K562 (cell line): ENCODE measurements around the gene BLCAP. TPM values are rescaled to one million over a fixed set of nuclear protein-coding genes. Genes with fewer than 3 reads are reported as not detected.
A peak's percentile ranks its signal among the peaks of the same experiment; 100 is the strongest.

ENCODE experiments used
- DPF2 ChIP-seq: fragments of 450-650 bp; IDR thresholded peaks from 2 replicates; pipeline ENCODE4 v1.6.1; 2016
- ESRRB ChIP-seq: fragments of 250-450 bp; sonication (Bioruptor Pico); IDR thresholded peaks from 2 replicates; pipeline ENCODE4 v1.5.0; 2020; ENCODE audit warnings: mild to moderate bottlenecking, moderate library complexity, borderline replicate concordance
- HMGXB4 ChIP-seq: sonication (generic); formaldehyde crosslinking; IDR thresholded peaks from 2 replicates; pipeline ENCODE4 v1.8.1; 2023; ENCODE audit warnings: mild to moderate bottlenecking, missing genetic modification reagents
- HSF4 ChIP-seq: fragments of 250-450 bp; sonication (Bioruptor Pico); IDR thresholded peaks from 2 replicates; pipeline ENCODE4 v2.1.2; 2022; ENCODE audit warnings: mild to moderate bottlenecking, moderate library complexity, borderline replicate concordance
- LCOR ChIP-seq: sonication (generic); formaldehyde crosslinking; IDR thresholded peaks from 2 replicates; pipeline ENCODE4 v1.8.0; 2022; ENCODE audit warnings: mild to moderate bottlenecking, missing genetic modification reagents
- NR2C1 ChIP-seq, 2 experiments: fragments of 450-650 bp; IDR thresholded peaks; 2 replicates each; pipeline ENCODE4 v1.6.1; 2017; ENCODE audit warnings: mild to moderate bottlenecking in 2 of 2, antibody characterized with exemption in 1 of 2, inconsistent platforms in 1 of 2, missing compliant biosample characterization in 1 of 2, missing genetic modification characterization in 1 of 2
- PRMT5 ChIP-seq: sonication (generic); formaldehyde crosslinking; IDR thresholded peaks from 2 replicates; pipeline ENCODE4 v1.5.0; 2020; ENCODE audit warnings: missing genetic modification reagents
- PRPF4 ChIP-seq: fragments of 200-400 bp; formaldehyde crosslinking; IDR thresholded peaks from one replicate; pipeline ENCODE4 v1.6.1; 2017; ENCODE audit warnings: low read length, low read depth, mild to moderate bottlenecking; ENCODE audit not compliant: insufficient read depth, poor library complexity, severe bottlenecking
- TGIF2 ChIP-seq: sonication (generic); formaldehyde crosslinking; IDR thresholded peaks from 2 replicates; pipeline ENCODE4 v1.8.1; 2022; ENCODE audit warnings: mild to moderate bottlenecking, missing genetic modification reagents, moderate library complexity
- TRIM24 ChIP-seq, 2 experiments: fragments of 450-650 bp; IDR thresholded peaks; 2 replicates each; pipeline ENCODE4 v1.6.1; 2016
- ZNF12 ChIP-seq: sonication (generic); formaldehyde crosslinking; IDR thresholded peaks from 2 replicates; pipeline ENCODE4 v1.4.0; 2020; ENCODE audit warnings: mild to moderate bottlenecking, missing genetic modification reagents
- ZNF165 ChIP-seq: fragments of 250-450 bp; sonication (Bioruptor Pico); IDR thresholded peaks from 2 replicates; pipeline ENCODE4 v1.4.0; 2020; ENCODE audit warnings: borderline replicate concordance
- ZNF23 ChIP-seq: fragments of 250-450 bp; sonication (Bioruptor Pico); IDR thresholded peaks from 2 replicates; pipeline ENCODE4 v1.4.0; 2020; ENCODE audit warnings: mild to moderate bottlenecking
- ZNF239 ChIP-seq: fragments of 250-450 bp; sonication (Bioruptor Pico); IDR thresholded peaks from 2 replicates; pipeline ENCODE4 v1.4.0; 2020; ENCODE audit warnings: mild to moderate bottlenecking
- ZNF592 ChIP-seq: fragments of 450-650 bp; IDR thresholded peaks from 2 replicates; pipeline ENCODE4 v1.6.1; 2017; ENCODE audit warnings: antibody characterized with exemption, mild to moderate bottlenecking
- polyA plus RNA-seq, 8 experiments: library from polyadenylated mRNA; depleted of rRNA in 4 of 8; stranded (reverse) in 5 of 8; unstranded in 3 of 8; fragments of >200 nt; fragmentation: Nextera tagmentation in 2 of 8; fragmentation: Illumina TruSeq in 1 of 8; extraction: Ambion mirVana in 2 of 8; extraction: Trizol in 1 of 8; gene quantifications; 2 replicates each; pipeline versions ENCODE4 v1.2.1 to v1.2.3, GENCODE V29; 2011 to 2014; ENCODE audit warnings: inconsistent platforms in 1 of 8, missing spikeins in 1 of 8
- total RNA-seq, 7 experiments: library from RNA; depleted of rRNA in 6 of 7; stranded (reverse); fragments of >200 nt in 6 of 7; fragmentation: Illumina TruSeq in 2 of 7; extraction: Trizol in 2 of 7; gene quantifications; 2 replicates each; pipeline versions ENCODE4 v1.2.1 to v1.2.3, GENCODE V29; 2011 to 2021; ENCODE audit warnings: low replicate concordance in 1 of 7
- TF ChIP-seq, protein P1 (sequence below): fragments of 250-450 bp; sonication (Bioruptor Pico); IDR thresholded peaks from 2 replicates; pipeline ENCODE4 v1.4.0; 2020; ENCODE audit warnings: mild to moderate bottlenecking, moderate library complexity
- TF ChIP-seq, protein P2 (sequence below): sonication (generic); formaldehyde crosslinking; IDR thresholded peaks from 2 replicates; pipeline ENCODE4 v1.8.0; 2022; ENCODE audit warnings: missing genetic modification reagents, mild to moderate bottlenecking, borderline replicate concordance

BLCAP gene
- total and polyA plus RNA-seq, 9 of the 15 experiments (the other 6 are each of a cell fraction or from before 2014, with no cell fraction given), result 16.9 to 41.5 (median 27.6) TPM

- TF ChIP-seq, protein P1, sequence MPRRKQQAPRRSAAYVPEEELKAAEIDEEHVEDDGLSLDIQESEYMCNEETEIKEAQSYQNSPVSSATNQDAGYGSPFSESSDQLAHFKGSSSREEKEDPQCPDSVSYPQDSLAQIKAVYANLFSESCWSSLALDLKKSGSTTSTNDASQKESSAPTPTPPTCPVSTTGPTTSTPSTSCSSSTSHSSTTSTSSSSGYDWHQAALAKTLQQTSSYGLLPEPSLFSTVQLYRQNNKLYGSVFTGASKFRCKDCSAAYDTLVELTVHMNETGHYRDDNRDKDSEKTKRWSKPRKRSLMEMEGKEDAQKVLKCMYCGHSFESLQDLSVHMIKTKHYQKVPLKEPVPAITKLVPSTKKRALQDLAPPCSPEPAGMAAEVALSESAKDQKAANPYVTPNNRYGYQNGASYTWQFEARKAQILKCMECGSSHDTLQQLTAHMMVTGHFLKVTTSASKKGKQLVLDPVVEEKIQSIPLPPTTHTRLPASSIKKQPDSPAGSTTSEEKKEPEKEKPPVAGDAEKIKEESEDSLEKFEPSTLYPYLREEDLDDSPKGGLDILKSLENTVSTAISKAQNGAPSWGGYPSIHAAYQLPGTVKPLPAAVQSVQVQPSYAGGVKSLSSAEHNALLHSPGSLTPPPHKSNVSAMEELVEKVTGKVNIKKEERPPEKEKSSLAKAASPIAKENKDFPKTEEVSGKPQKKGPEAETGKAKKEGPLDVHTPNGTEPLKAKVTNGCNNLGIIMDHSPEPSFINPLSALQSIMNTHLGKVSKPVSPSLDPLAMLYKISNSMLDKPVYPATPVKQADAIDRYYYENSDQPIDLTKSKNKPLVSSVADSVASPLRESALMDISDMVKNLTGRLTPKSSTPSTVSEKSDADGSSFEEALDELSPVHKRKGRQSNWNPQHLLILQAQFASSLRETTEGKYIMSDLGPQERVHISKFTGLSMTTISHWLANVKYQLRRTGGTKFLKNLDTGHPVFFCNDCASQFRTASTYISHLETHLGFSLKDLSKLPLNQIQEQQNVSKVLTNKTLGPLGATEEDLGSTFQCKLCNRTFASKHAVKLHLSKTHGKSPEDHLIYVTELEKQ (CRISPR knock-in tag), result no peak
- TF ChIP-seq TRIM24 (IDR thresholded peaks at IDR 0.05), result no peak
- peak; percentile 92 for TF ChIP-seq ZNF165 (CRISPR knock-in tag)
- TF ChIP-seq ZNF592, result peak; percentile 78
- TF ChIP-seq HSF4 (CRISPR knock-in tag), result no peak
- TF ChIP-seq ESRRB (CRISPR knock-in tag), result peak; percentile 61; the same call in 1 of the 2 replicates
- TF ChIP-seq LCOR (CRISPR knock-in tag), result no peak
- TF ChIP-seq HMGXB4 (CRISPR knock-in tag), result no peak
- TF ChIP-seq ZNF239 (CRISPR knock-in tag), result peak; percentile 91
- no peak for TF ChIP-seq NR2C1 (IDR thresholded peaks at IDR 0.05)
- peak; percentile 73 for TF ChIP-seq NR2C1 (tag; IDR thresholded peaks at IDR 0.05)
- no peak for TF ChIP-seq PRPF4
- no peak for TF ChIP-seq TGIF2 (CRISPR knock-in tag)
- no peak for TF ChIP-seq ZNF12
- no peak for TF ChIP-seq PRMT5 (CRISPR knock-in tag)
- TF ChIP-seq, protein P2, sequence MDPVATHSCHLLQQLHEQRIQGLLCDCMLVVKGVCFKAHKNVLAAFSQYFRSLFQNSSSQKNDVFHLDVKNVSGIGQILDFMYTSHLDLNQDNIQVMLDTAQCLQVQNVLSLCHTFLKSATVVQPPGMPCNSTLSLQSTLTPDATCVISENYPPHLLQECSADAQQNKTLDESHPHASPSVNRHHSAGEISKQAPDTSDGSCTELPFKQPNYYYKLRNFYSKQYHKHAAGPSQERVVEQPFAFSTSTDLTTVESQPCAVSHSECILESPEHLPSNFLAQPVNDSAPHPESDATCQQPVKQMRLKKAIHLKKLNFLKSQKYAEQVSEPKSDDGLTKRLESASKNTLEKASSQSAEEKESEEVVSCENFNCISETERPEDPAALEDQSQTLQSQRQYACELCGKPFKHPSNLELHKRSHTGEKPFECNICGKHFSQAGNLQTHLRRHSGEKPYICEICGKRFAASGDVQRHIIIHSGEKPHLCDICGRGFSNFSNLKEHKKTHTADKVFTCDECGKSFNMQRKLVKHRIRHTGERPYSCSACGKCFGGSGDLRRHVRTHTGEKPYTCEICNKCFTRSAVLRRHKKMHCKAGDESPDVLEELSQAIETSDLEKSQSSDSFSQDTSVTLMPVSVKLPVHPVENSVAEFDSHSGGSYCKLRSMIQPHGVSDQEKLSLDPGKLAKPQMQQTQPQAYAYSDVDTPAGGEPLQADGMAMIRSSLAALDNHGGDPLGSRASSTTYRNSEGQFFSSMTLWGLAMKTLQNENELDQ, result no peak
- no peak for TF ChIP-seq DPF2
- no peak for TF ChIP-seq ZNF23
These were observed 14.6 kb upstream of the BLCAP start (continued) for GRCh38 chr20:37542281-37542680.
